NCI-H2029 (cell line): Measurements from ENCODE around the gene OTUB1.

Source experiments
- DNase-seq: peaks from one replicate; lab custom pipeline; 2025; lab: John Stamatoyannopoulos, UW

Gene OTUB1

GRCh38 chr11:64007160-64007628, 21.0 kb downstream of the OTUB1 start:
- no peak for DNase-seq

- DNase-seq: peak; percentile 34
These were observed 21.5 kb downstream of the OTUB1 start for GRCh38 chr11:64007629-64008282.

- no peak for DNase-seq
These were observed 22.2 kb downstream of the OTUB1 start for GRCh38 chr11:64008283-64008913.

- DNase-seq: no peak
These were observed 22.8 kb downstream of the OTUB1 start for GRCh38 chr11:64008914-64009633.

- DNase-seq: no peak
These were observed 23.5 kb downstream of the OTUB1 start for GRCh38 chr11:64009710-64010109.

- no peak for DNase-seq
These were observed 24.5 kb downstream of the OTUB1 start for GRCh38 chr11:64010783-64011182.

GRCh38 chr11:64011371-64011770, 25.1 kb downstream of the OTUB1 start:
- DNase-seq: no peak

GRCh38 chr11:64013141-64013896, 27.1 kb downstream of the OTUB1 start:
- DNase-seq: no peak

GRCh38 chr11:64014356-64014755, 28.1 kb downstream of the OTUB1 start:
- no peak for DNase-seq

- no peak for DNase-seq
These were observed 29.3 kb downstream of the OTUB1 start for GRCh38 chr11:64015510-64015909.

- no peak for DNase-seq
These were observed 30.0 kb downstream of the OTUB1 start for GRCh38 chr11:64015935-64016845.

GRCh38 chr11:64017945-64018224, 31.6 kb downstream of the OTUB1 start:
- no peak for DNase-seq

GRCh38 chr11:64018310-64018709, 32.1 kb downstream of the OTUB1 start:
- DNase-seq: no peak

GRCh38 chr11:64019106-64020037, 33.1 kb downstream of the OTUB1 start:
- DNase-seq: no peak

- no peak for DNase-seq
These were observed 34.9 kb downstream of the OTUB1 start for GRCh38 chr11:64020976-64021756.

GRCh38 chr11:64021757-64022093, 35.5 kb downstream of the OTUB1 start:
- DNase-seq: no peak

GRCh38 chr11:64022125-64022784, 36.0 kb downstream of the OTUB1 start:
- no peak for DNase-seq

- no peak for DNase-seq
These were observed 37.8 kb downstream of the OTUB1 start for GRCh38 chr11:64023712-64024710.
